Hematopoietic multipotent progenitor cell treated with erythropoietin and hydrocortisone succinate and interleukin-3 and kit ligand, for 4 days (in vitro differentiated cells): ENCODE measurements around the gene GDAP1L1.
"Not testable (repeated sequence)": the region's sequence is repeated elsewhere in the genome, so short reads cannot be mapped to it uniquely, and the experiment has no call there.

ENCODE experiments used
- DNase-seq: peaks from one replicate; pipeline ENCODE4 v3.0.0-alpha.2; 2015

Gene GDAP1L1

DNA sequence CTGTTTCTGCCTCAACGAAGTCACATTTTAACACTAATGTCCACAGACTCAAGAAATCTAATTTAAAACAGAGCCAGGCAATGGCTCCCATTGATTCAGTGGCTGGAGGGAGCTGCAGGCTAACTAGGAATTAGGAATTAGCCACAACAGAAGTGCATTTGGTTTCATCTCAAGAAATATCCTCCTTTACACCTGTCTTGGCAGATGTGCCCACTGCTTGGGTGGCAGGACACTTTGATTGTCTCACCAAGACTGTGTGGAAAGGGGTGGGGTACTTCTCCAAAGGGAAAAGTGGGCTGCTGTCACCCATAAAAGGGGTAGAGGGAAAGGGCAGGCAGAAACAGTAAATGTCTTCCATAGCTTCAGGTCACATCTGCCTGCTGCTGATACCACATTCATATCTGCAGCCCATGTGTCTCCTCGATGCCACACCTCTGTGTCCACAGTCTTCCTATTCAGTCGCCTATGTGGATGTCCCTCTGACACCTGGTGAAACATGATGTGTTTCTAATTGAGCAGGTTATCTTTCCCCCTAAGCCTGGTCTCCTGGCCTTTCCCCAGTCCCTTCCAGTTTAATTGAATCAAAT lies 25.6 kb upstream of the GDAP1L1 start:
- peak; percentile 63 for DNase-seq

DNA sequence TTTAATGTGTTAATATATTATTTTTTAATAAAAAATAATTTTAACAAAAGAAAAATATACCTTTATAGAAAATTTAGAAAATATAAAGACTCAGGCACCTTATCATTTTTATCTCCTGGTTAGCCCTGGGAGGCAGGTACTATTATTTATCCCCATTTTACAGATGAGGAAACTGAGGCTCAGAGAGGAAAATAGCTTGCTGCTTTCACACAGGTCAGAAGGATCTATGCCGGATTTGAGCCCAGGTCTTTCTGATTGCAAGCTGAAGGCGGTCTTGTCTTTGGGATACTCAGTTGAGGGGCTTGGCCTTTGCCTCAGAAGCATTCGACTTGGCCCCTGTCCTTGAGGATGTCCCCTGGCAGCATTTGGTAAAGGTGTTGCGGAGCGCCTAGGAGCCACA lies 25.1 kb upstream of the GDAP1L1 start:
- no peak for DNase-seq

GRCh38 chr20:44222633-44223368 lies 24.3 kb upstream of the GDAP1L1 start:
- no peak for DNase-seq

GRCh38 chr20:44223721-44224120 lies 23.4 kb upstream of the GDAP1L1 start:
- no peak for DNase-seq

- DNase-seq: peak; percentile 42
Observed at GRCh38 chr20:44224637-44225036, 22.5 kb upstream of the GDAP1L1 start.

- DNase-seq: no peak
Observed at GRCh38 chr20:44228465-44229258, 18.4 kb upstream of the GDAP1L1 start.

DNA sequence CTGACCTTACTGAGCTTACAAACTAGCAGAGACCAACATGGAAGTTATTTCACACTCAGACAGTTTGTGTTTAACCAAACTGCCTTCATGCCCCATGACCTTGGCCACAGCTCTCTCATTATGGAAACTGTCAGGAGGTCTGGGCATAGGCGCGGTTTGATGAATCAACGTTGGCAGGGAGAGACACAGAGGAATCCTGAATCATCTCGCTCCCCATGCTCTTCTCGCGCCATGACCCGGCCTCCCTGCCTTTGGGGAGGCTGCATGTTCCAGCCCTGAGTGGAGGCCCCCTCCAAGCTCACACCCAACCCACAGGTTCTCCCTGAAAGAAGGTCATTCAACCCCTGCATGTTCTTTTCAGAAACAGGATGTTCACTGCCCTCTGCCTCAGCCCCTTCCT lies 15.9 kb upstream of the GDAP1L1 start:
- DNase-seq: no peak

GRCh38 chr20:44231713-44232468 lies 15.2 kb upstream of the GDAP1L1 start:
- DNase-seq: no peak

DNA sequence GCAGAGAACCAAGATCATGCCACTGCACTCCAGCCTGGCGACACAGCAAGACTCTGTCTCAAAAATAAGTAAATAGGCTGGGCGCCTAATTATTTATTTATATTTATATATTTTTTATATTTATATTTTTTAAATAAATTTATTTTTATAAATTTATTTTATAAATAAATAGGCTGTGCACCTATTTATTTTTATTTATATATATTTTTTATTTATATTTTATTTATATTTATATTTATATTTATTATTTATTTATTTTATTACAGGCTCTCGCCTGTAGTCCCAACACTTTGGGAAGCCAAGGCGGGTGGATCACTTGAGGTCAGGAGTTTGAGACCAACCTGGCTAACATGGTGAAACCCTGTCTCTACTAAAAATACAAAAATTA lies 14.6 kb upstream of the GDAP1L1 start:
- not testable (repeated sequence) for DNase-seq

- no peak for DNase-seq
Observed at GRCh38 chr20:44233436-44234016, 13.6 kb upstream of the GDAP1L1 start.

- no peak for DNase-seq
Observed at GRCh38 chr20:44234566-44235317, 12.4 kb upstream of the GDAP1L1 start.

DNA sequence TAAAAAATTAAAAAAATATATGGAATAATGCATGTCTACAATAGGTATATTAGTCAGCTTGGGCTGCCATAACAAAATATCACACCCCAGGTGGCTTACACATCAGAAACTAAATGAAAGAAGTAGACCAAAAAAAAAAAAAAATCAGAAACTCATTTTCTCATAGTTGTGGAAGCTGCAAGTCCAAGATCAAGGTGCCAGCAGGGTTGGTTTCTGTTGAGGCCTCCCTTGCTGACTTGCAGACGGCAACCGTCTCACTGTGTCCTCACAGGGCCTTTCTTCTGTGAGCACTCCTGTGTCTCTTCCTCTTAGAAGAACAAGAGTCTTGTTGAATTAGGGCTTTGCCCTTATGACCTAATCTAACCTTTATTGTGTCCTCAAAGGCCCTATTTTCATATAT lies 11.4 kb upstream of the GDAP1L1 start:
- no peak for DNase-seq

- not testable (repeated sequence) for DNase-seq
Observed at GRCh38 chr20:44236840-44237239, 10.3 kb upstream of the GDAP1L1 start.

DNA sequence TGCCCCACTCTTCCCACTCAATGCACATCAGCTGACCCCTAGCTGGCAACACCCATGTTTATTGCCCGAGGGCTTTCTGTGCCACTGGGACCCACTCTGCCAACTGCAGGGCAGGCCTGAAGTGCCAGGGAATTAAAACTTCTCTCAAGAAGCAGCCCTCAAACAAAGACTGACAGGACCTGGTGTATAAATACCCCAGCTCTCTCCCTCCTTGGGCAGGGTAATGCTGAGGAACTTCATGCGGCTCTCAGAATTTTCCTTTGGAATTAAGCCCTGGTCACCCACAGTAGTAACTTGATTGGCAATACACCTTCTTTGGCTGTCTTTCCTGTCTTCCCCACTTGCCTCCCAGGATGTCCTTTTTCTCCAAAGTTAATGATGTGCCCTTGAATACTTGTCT lies 5.3 kb upstream of the GDAP1L1 start:
- no peak for DNase-seq

- DNase-seq: no peak
Observed at GRCh38 chr20:44245977-44246376, 1.1 kb upstream of the GDAP1L1 start.

DNA sequence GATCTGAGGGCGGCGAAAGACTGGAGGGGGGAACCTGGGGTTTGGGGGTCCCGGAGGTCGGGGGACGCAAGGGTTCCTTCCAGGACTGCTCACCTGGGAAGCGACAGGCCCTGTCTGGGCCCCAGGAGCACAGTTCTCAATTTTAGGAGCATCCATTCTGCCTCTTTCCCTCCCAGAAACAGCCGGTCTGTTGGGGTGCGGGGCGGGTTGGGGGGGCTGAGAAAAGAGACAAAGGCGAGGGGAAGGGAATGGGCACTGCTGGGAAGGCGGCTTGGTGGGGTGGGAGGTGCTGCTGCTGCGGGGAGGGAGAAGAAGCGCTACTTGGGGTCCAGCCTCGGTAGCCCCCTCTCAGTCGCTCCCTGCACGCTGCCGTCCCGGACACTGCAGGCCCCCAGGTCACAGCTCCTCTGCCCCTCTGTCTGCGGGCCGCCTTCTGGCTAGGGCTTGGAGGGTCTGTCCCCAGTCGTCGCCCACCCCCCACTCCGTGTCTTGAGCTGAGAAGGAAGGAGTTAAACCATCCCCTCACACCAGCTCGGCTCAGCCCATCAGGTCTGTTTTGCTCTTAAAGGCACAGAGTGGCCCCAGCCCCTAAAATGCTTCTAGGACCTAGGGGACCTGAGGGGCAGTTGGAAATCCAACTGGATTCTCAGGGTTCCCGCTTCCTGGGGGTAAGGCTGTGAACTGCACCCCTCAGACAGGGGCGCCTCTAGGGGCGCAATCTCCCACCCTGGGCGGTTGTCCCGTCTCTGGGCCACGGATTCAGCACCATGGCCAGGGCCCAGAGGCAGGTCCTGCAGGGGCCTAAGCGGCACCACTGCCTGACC lies 690 bp downstream of the GDAP1L1 start:
- peak; percentile 86 for DNase-seq

- no peak for DNase-seq
Observed at GRCh38 chr20:44248410-44248759, 1.3 kb downstream of the GDAP1L1 start.

GRCh38 chr20:44251284-44251683 lies 4.2 kb downstream of the GDAP1L1 start:
- DNase-seq: no peak

GRCh38 chr20:44253528-44253927 lies 6.4 kb downstream of the GDAP1L1 start:
- peak; percentile 13 for DNase-seq

DNA sequence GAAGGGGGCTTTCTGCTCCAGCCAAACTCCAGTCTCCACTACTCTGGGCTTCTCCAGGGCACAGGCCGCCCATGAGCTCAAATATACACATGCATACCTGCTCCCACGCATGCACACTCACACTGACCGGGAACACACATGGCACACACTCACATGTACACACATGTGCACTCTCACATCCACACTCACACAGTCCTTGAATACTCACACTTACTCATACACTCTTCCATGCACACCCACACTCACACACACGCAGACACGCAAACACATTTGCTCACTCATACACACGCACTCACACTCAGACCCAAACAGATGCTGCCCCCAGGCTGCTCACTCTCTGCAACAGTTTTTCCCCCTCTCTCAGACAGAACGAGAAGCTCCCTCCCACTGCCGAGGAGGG lies 7.0 kb downstream of the GDAP1L1 start:
- DNase-seq: no peak

- DNase-seq: no peak
Observed at GRCh38 chr20:44255942-44256341, 8.8 kb downstream of the GDAP1L1 start.
